Sigmoid colon (tissue), 4 donors: ENCODE results near the gene ADM2.

Experiments
- CTCF ChIP-seq, 4 experiments: fragments of 450-650 bp in 3 of 4; fragments of 200-600 bp in 1 of 4; IDR thresholded peaks; one replicate each; pipeline ENCODE4 v1.5.1; 2016 to 2019; ENCODE audit warnings: antibody characterized with exemption in 4 of 4, mild to moderate bottlenecking in 3 of 4, moderate library complexity in 2 of 4
- POLR2A ChIP-seq, 2 donors: fragments of 450-650 bp; IDR thresholded peaks; one replicate each; pipeline ENCODE4 v1.6.1; 2016; ENCODE audit warnings: antibody characterized with exemption in 2 of 2, mild to moderate bottlenecking in 2 of 2, moderate library complexity in 2 of 2
- POLR2AphosphoS5 ChIP-seq, 4 donors: sonication (generic); formaldehyde crosslinking; IDR thresholded peaks; one replicate each; pipeline ENCODE4 v1.6.1; 2017; ENCODE audit warnings: antibody characterized with exemption in 4 of 4

DNA sequence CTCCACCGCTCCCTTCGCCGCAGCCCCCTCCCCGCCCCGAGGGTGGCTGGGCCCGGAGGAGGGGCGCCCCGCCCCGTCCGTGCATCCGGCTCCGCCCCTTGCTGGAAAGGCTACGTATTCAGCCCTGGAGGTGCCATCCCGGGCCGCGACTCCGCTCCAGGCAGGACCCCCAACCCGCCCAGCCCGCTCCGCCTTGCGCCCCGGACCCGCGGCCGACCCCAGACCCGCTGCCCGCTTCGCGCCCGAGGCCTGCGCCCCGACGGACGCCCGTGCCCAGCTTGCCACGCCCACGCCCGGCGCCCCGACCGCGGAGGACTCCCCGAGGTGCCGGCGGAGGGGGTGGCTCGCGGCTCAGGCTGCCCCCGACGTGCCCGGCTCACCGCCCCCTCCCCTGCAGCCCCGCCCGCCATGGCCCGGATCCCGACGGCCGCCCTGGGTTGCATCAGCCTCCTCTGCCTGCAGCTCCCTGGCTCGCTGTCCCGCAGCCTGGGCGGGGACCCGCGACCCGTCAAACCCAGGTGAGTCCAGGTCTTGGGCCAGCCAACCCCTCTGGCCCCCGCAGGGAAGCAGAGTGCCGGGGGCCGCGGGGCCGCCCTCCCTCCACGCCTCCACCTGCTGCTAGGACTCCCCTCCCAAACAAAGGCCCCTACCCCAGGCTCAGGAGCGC lies at the start of gene ADM2:
- TF ChIP-seq CTCF (IDR thresholded peaks at IDR 0.05) (no peak), POLR2AphosphoS5 (IDR thresholded peaks at IDR 0.05) (no peak), POLR2A (IDR thresholded peaks at IDR 0.05) (no peak)
